COLO668 (cell line): Measurements from ENCODE around the gene SOX6.

Experiments
- DNase-seq: peaks from one replicate; lab custom pipeline; 2025; ENCODE audit not compliant: unreplicated experiment; lab: John Stamatoyannopoulos, UW

The SOX6 gene

GRCh38 chr11:16365581-16366228, 9.4 kb upstream of the SOX6 start:
- no peak for DNase-seq

DNA sequence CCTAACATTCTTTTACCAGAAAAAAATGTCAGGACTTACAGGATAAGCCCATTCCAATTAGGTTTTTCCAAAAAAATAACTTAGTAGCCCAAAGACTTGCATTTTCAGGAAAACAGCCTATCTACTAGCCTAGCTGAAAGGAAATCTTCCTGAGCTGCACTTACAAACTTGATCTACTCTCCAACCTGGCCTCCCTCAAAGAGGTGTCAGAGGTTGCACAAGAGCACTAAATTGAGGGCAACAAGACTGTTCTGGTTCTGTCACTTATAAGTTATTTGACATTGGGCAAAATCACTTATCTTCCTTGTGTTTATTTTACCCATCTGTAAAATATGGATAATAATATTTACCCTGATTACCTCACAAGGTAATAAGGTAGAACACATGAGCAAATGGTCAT, 7.9 kb upstream of the SOX6 start:
- DNase-seq = no peak

DNA sequence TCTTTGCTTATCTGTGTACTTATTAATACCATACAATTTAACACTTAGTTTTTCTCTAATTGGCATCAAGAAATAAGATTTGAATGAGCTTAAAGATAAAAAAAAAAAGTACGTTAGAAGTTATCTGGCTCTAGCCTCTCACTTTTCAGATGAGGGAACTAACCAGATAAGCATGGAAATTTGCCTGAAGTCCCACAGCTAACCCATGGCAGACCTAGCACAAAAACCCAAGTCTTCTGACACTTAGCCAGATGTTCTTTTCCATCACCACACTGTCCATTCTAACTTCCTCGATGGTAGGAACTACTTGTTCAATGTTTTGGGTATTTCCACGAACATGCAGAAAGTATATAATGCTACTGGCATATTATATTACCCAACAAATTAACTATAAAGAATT, 7.4 kb upstream of the SOX6 start:
- no peak for DNase-seq

DNA sequence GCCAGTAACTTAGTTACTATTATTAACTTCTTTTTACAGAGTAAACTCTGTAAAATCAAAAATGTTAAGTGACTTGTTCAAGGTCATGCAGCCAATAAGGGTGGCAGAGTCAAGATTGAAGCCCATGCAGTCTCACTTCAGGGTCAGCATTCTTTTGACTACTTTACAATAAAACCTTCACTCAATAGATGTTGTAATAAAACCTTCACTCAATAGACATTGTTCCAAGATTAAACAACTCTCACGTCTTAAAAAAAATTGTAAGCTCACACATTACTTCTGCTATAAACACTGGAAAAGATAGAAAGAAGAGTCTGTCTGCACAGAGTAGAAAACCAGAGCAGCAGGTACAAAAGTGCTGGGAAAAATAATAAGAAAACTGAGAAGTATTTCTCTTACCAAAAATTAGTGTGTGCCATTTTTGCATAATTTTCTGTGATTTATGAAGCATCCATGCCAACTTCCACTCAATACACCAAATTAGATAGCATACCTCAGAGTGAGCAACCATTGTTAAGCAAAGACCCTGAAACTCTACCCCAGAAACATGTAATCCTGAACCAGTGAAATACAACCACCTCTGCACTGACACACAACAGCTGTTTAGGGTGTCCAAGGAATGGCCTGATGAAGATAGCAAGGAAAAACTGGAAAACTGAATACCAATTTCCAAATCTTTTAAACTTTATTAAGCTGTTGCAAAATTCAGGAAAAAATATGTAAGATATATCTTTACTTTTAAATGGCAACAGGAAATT, 4.9 kb upstream of the SOX6 start:
- no peak for DNase-seq

GRCh38 chr11:16359369-16359768, 3.0 kb upstream of the SOX6 start:
- no peak for DNase-seq

GRCh38 chr11:16358726-16359125, 2.4 kb upstream of the SOX6 start:
- no peak for DNase-seq

DNA sequence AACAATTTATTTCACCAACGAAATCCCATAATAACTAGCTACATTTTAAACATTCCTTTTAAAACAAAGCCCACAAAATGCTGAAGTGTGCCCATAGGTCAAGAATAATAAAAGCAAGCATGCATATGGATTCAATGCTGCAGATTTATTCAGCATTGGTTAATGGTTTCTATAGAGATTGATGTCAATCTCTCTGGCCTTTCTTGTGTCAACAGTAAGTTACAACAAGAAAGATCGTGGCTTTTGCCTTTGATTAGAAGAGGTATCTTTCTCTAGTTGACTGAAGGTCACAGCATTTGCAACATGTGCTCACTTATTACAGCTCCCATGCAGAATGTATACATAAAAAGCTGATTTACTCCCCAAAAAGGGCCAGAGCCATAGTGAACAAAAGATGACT, 1.4 kb upstream of the SOX6 start:
- DNase-seq = no peak

GRCh38 chr11:16356761-16357393, 531 bp upstream of the SOX6 start:
- DNase-seq = no peak

- no peak for DNase-seq
Observed at GRCh38 chr11:16352707-16353106, 3.6 kb downstream of the SOX6 start.

DNA sequence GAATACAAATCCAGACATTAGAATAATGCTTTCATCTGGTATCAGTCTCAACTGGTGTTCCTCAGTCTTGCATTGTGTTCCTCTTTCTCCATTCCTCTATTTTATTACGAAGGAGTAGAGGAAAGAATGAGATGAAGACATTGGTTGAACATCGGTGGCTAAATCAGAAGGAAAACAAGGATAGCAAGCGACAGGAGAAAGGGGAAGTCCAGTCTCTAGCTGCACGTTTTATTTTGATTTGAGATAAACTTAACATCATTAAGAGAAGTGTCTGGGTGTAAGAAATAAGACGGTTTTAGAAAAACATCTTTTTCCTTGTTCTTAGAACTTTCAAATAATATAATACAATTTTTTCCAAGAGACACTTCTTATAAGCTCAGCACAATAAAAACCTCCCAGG, 6.2 kb downstream of the SOX6 start:
- no peak for DNase-seq

DNA sequence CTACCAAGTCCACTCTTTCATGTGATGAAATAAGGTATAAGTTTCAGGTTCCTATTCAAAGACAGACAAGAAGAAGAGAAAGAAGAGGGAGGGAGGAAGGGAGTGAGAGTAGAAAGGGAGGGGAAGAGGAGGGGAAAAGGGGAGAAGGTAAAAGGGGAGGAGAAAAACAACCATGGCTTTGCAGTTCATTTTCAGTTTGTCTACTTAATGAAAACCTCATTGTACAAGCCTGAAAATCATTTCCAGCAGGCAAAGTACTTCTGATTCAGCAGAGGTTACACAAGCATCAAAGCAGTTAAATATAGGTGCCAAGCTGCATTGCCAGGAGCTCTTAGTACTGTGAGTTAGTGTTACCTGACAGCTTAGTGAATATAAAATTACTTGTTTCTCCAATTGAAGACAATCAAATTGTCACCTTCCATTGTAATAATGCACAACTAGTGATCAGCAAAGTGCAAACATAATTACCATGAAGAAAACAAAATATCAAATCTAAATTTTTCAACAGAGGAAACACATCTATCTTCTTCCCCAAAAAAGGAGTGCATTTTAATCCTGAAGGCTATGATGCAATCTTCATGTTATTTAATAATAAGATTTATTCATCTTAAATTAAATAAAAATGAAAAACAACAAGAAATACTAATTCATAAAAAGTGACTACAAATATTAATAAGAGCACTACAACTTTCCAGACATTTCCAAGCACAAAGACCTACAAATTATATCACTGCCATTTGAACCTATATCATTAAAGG, 8.2 kb downstream of the SOX6 start:
- no peak for DNase-seq

GRCh38 chr11:16346975-16347374, 9.4 kb downstream of the SOX6 start:
- no peak for DNase-seq

GRCh38 chr11:16341853-16342252, 14.5 kb downstream of the SOX6 start:
- no peak for DNase-seq

DNA sequence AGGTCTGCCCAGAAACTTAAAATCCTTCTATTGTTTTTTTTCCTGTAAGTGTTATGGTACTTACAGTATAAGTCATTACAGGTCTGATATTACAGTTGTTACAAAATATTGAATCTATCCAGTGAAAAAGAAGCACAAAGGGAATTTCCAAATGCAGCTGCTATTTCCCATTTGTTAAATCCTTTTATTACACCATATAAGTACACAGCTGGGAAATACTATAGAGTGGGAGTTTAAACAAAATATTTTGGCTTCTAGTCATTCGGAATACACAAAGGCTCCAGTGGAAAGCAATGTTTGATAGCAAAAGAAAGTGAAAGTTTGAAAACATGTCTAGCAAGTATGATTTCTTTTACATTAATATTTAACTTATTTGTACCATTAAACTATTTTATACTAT, 18.0 kb downstream of the SOX6 start:
- DNase-seq = no peak

GRCh38 chr11:16337421-16338213, 18.7 kb downstream of the SOX6 start:
- DNase-seq = no peak

GRCh38 chr11:16336721-16337120, 19.6 kb downstream of the SOX6 start:
- DNase-seq = no peak

DNA sequence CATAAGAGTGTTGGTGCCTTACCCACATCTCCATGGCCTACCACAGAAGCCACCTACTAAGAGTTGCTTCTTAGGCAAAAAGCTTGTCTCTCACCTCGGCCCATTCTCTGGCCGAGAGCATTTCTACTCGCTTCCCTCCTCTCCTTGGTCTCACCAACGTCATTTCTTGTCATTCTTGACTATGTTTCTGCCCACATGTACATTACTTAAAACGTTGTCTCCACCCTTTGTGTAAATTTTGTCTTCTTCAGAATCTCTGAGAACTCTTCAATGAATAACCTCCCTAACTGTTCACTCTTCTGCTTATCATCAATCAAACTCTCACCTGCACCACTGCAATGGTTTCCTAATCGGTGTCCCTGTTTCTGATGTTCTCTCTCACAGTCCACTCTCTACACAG, 20.1 kb downstream of the SOX6 start:
- DNase-seq = no peak

DNA sequence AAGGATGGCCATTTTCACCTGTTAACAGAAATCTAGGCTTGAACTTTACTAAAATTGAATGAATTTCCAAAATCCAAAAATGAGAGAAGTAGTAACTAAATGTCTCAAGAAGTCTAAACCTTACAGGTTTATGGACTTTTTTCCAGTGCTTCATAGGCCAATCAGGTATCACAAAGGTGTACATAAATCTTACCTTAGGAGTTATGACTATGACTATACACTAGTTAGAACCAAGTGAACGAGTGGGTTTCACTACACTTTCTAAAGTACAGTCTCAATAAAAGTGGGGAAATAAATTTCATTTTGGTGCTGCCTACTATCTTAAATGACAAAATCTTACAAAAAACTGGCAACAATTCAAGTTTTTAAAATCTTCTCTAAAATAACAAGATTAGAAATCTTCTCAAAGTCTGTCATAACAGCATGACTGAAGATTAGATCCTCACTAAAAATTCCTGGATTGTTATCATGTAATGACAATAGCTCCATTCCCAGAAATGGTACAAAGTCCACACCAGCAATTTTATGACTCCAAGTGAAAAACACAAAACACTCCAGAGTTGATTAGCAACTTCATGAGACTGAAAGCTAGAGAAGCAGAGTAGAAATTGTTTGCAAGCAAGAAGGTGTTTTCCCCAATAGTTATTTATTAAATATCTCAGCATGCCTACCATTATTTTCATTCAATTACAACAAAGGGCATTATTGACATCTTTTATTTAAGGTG, 20.9 kb downstream of the SOX6 start:
- DNase-seq = no peak

DNA sequence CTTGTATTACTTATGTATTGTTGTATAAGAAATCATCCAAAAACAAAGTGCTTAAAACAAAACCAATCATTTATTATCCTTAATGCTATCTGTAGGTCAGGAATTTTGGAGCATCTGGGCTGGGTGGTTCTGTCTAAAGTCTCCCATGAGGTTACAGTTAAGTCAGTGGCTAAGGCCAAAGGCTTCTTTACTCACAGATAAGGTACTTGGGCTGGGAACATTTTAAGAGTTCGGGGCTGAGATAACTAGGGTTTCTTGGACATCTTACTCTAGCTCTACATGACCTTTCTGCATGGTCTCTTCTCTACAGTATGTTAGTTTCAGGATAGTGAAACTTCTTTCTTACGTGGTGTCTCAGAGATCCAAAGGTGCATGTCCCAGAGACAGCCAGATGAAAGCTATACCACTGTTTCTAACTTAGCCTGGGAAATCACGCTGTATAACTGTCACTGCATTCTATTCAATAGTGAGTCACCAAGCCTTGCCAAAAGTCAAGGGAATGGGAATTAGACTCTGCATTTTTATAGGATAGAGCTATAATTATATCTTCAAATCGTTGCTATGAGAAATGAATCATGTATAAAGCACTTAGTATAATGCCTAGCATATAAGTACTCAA, 29.6 kb downstream of the SOX6 start:
- DNase-seq = no peak

DNA sequence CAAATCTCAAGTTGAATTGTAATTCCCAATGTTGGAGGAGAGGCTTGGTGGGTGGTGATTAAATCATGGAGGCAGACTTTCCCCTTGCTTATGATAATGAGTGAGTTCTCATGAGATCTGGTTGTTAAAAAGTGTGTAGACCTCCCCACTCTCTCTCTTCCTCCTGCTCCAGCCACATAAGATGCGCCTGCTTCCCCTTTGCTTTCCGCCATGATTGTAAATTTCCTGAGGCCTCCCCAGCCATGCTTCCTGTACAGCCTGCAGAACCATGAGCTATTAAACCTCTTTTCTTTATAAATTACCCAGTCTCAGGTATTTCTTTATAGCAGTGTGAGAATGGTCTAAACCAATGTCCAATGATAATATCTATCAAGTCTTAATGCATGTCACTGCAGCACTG, 34.2 kb downstream of the SOX6 start:
- DNase-seq = no peak
